ENCODE data around the gene PIP5K1A.

The PIP5K1A gene

DNA sequence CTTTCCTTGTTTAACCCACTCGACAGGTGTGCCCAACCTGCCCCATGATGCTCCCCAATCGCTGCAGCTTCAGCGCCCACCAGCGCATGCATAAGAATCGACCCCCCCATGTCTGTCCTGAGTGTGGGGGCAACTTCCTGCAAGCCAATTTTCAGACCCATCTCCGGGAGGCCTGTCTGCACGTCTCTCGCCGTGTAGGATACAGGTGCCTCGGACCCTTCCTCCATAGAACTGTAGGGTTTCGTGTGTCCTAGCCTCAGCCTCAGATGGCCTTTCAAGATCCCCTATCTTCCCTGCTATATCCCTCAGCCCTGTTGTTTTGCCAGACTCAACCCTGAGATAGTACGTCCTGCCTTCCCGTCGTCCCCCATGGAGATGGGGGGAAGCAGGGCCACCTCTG is 90.2 kb downstream of the PIP5K1A start (continued):
- TF ChIP-seq, protein P1, sequence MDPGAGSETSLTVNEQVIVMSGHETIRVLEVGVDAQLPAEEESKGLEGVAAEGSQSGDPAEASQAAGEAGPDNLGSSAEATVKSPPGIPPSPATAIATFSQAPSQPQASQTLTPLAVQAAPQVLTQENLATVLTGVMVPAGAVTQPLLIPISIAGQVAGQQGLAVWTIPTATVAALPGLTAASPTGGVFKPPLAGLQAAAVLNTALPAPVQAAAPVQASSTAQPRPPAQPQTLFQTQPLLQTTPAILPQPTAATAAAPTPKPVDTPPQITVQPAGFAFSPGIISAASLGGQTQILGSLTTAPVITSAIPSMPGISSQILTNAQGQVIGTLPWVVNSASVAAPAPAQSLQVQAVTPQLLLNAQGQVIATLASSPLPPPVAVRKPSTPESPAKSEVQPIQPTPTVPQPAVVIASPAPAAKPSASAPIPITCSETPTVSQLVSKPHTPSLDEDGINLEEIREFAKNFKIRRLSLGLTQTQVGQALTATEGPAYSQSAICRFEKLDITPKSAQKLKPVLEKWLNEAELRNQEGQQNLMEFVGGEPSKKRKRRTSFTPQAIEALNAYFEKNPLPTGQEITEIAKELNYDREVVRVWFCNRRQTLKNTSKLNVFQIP (CRISPR knock-in tag; IDR thresholded peaks at IDR 0.05; ENCODE audit: borderline replicate concordance, low read depth), result no peak
- TF ChIP-seq ZFP3 (CRISPR knock-in tag; IDR thresholded peaks at IDR 0.05), result no peak
- TF ChIP-seq BACH2 (CRISPR knock-in tag; IDR thresholded peaks at IDR 0.05; ENCODE audit: borderline replicate concordance), result no peak

DNA sequence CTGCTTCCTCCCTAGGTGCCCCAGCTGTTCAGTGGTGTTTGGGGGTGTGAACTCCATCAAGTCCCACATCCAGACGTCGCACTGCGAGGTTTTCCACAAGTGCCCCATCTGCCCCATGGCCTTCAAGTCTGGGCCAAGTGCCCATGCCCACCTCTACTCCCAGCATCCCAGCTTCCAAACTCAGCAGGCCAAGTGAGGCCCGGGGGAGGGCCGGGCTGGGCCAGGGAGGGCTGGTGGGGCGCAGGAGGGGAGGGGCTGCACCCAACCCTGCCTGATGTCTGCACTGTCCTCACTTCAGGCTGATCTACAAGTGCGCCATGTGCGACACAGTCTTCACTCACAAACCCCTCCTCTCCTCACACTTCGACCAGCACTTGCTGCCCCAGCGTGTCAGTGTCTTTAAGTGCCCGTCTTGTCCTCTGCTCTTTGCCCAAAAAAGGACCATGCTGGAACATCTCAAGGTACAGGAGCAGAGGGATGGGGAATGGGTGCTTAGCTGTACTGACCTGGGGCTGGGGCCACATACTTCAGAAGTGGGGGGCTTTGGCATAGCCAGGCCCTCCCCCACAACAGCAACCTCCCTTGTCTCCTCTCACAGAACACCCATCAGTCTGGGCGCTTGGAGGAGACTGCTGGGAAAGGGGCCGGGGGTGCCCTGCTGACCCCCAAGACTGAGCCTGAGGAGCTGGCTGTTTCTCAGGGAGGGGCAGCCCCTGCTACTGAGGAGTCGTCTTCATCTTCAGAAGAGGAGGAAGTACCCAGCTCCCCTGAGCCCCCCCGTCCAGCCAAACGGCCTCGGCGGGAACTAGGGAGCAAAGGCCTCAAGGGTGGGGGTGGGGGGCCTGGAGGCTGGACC is 91.0 kb downstream of the PIP5K1A start:
- ATAC-seq, result no peak
- TF ChIP-seq ZFP3 (CRISPR knock-in tag; IDR thresholded peaks at IDR 0.05), result no peak
- no peak for TF ChIP-seq ZNF8 (CRISPR knock-in tag; IDR thresholded peaks at IDR 0.05)
- no peak for TF ChIP-seq ISL1 (CRISPR knock-in tag; IDR thresholded peaks at IDR 0.05)
- TF ChIP-seq CSDC2 (CRISPR knock-in tag; IDR thresholded peaks at IDR 0.05), result no peak

DNA sequence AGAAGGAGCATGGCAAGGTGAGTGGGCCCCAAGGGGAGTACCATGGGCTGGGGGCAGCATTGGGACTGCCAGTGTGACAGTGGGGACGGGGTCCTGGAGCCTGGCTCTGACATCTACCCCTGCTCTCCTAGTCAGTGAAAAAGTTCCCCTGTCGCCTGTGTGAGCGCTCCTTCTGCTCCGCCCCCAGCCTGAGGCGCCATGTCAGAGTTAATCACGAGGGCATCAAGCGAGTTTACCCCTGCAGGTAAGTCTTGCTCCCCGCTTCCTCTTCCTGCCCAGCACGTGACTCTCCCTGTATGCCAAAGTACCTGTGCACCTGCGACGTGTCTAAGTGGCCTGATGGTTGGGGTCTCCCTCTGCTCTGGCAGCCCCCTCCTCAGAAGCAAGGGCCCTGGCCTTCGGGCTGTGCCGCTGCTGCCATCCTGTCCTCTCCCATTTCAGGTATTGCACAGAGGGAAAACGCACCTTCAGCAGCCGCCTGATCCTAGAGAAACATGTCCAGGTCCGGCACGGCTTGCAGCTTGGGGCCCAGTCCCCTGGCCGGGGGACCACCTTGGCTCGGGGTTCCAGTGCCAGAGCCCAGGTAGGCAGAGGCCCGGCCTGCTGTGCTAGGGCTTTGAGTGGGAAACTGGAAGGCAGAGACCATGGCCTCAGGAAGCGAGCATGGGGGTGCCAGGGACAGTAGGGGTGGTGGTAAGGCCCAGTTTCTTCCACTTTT is 91.8 kb downstream of the PIP5K1A start:
- ATAC-seq, result no peak; the same call in 2 of the 3 replicates

DNA sequence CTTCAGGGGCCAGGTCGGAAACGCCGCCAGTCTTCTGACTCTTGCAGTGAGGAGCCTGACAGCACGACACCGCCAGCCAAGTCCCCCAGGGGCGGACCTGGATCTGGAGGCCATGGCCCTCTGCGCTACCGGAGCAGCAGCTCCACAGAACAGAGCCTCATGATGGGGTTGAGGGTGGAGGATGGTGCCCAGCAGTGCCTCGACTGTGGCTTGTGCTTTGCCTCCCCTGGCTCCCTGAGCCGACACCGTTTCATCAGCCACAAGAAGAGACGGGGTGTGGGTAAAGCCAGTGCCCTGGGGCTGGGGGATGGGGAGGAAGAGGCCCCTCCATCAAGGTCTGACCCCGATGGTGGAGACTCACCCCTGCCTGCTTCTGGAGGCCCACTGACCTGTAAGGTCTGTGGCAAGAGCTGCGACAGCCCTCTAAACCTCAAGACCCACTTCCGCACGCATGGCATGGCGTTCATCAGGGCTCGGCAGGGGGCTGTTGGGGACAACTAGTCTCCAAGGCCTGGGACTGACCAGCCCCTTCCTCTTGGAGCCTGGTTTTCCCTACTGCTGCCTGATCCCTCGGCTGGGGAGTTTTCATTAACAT is 92.5 kb downstream of the PIP5K1A start:
- no peak for ATAC-seq
- TF ChIP-seq TCF4 (CRISPR knock-in tag; IDR thresholded peaks at IDR 0.05; ENCODE audit: borderline replicate concordance) (no peak), ISL1 (CRISPR knock-in tag; IDR thresholded peaks at IDR 0.05) (no peak)
- TF ChIP-seq, protein P2, sequence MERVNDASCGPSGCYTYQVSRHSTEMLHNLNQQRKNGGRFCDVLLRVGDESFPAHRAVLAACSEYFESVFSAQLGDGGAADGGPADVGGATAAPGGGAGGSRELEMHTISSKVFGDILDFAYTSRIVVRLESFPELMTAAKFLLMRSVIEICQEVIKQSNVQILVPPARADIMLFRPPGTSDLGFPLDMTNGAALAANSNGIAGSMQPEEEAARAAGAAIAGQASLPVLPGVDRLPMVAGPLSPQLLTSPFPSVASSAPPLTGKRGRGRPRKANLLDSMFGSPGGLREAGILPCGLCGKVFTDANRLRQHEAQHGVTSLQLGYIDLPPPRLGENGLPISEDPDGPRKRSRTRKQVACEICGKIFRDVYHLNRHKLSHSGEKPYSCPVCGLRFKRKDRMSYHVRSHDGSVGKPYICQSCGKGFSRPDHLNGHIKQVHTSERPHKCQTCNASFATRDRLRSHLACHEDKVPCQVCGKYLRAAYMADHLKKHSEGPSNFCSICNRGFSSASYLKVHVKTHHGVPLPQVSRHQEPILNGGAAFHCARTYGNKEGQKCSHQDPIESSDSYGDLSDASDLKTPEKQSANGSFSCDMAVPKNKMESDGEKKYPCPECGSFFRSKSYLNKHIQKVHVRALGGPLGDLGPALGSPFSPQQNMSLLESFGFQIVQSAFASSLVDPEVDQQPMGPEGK (CRISPR knock-in tag; IDR thresholded peaks at IDR 0.05; ENCODE audit: borderline replicate concordance), result no peak

More for the DNA sequence above, 91.8 kb downstream of the PIP5K1A start:
- TF ChIP-seq, protein P3, sequence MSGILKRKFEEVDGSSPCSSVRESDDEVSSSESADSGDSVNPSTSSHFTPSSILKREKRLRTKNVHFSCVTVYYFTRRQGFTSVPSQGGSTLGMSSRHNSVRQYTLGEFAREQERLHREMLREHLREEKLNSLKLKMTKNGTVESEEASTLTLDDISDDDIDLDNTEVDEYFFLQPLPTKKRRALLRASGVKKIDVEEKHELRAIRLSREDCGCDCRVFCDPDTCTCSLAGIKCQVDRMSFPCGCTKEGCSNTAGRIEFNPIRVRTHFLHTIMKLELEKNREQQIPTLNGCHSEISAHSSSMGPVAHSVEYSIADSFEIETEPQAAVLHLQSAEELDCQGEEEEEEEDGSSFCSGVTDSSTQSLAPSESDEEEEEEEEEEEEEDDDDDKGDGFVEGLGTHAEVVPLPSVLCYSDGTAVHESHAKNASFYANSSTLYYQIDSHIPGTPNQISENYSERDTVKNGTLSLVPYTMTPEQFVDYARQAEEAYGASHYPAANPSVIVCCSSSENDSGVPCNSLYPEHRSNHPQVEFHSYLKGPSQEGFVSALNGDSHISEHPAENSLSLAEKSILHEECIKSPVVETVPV (CRISPR knock-in tag; IDR thresholded peaks at IDR 0.05), result no peak
- TF ChIP-seq ISL1 (CRISPR knock-in tag; IDR thresholded peaks at IDR 0.05), result no peak
- no peak for TF ChIP-seq GLIS3 (CRISPR knock-in tag; IDR thresholded peaks at IDR 0.05)
- TF ChIP-seq ZC3H10 (CRISPR knock-in tag; IDR thresholded peaks at IDR 0.05), result no peak
- no peak for TF ChIP-seq ZNF70 (CRISPR knock-in tag; IDR thresholded peaks at IDR 0.05)
- TF ChIP-seq RARB (CRISPR knock-in tag; IDR thresholded peaks at IDR 0.05), result no peak
- no peak for TF ChIP-seq ESRRG (CRISPR knock-in tag; IDR thresholded peaks at IDR 0.05)
- TF ChIP-seq ZNF565 (CRISPR knock-in tag; conservative IDR thresholded peaks at IDR 0.05; ENCODE audit: low read depth), result no peak
- TF ChIP-seq, protein P1 (CRISPR knock-in tag; IDR thresholded peaks at IDR 0.05; ENCODE audit: borderline replicate concordance, low read depth), result no peak
- TF ChIP-seq ZNF8 (CRISPR knock-in tag; IDR thresholded peaks at IDR 0.05), result no peak
- TF ChIP-seq, protein P4, sequence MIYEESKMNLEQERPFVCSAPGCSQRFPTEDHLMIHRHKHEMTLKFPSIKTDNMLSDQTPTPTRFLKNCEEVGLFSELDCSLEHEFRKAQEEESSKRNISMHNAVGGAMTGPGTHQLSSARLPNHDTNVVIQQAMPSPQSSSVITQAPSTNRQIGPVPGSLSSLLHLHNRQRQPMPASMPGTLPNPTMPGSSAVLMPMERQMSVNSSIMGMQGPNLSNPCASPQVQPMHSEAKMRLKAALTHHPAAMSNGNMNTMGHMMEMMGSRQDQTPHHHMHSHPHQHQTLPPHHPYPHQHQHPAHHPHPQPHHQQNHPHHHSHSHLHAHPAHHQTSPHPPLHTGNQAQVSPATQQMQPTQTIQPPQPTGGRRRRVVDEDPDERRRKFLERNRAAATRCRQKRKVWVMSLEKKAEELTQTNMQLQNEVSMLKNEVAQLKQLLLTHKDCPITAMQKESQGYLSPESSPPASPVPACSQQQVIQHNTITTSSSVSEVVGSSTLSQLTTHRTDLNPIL (CRISPR knock-in tag; IDR thresholded peaks at IDR 0.05; ENCODE audit: low read depth), result no peak
- TF ChIP-seq SNAI2 (CRISPR knock-in tag; IDR thresholded peaks at IDR 0.05), result no peak
- TF ChIP-seq ZFP30 (CRISPR knock-in tag; IDR thresholded peaks at IDR 0.05), result no peak
- no peak for TF ChIP-seq OSR1 (CRISPR knock-in tag; IDR thresholded peaks at IDR 0.05)
- TF ChIP-seq ZFP3 (CRISPR knock-in tag; IDR thresholded peaks at IDR 0.05), result no peak
